Naive thymus-derived CD4-positive, alpha-beta T cell (primary cell): ENCODE data around the gene VPS52. TPM values are rescaled to one million over a fixed set of nuclear protein-coding genes. Genes with fewer than 3 reads are reported as not detected.
"Not testable (repeated sequence)": the region's sequence is repeated elsewhere in the genome, so short reads cannot be mapped to it uniquely, and the experiment has no call there.

Experiments
- ATAC-seq: fragments of 150-1000 bp; cut with Tn5 transposase; 2 replicates; pipeline ENCODE4 v1.10.0; 2021; ENCODE audit warnings: mild to moderate bottlenecking, moderate library complexity
- CTCF ChIA-PET: fragments of 350-600 bp; sonication (Branson Sonifier 250); formaldehyde crosslinking; loops from one replicate; lab custom pipeline; 2021; ENCODE audit warnings: antibody characterized with exemption; lab: Charles Lee
- POLR2A ChIA-PET: fragments of 350-600 bp; sonication (Branson Sonifier 250); formaldehyde crosslinking; loops from one replicate; lab custom pipeline; 2021; ENCODE audit warnings: antibody characterized with exemption, inconsistent platforms; lab: Charles Lee
- DNase-seq, 9 donors: peaks; one replicate each; pipeline versions ENCODE4 v3.0.0 to v3.0.0-alpha.2; 2020 to 2022; ENCODE audit warnings: mixed read lengths in 1 of 9
- H3K27ac ChIP-seq: one replicate; pipeline ENCODE4 v1.7.0; 2013; ENCODE audit warnings: mild to moderate bottlenecking, low read depth, low read length, moderate library complexity
- H3K27me3 ChIP-seq, 2 donors: one replicate each; pipeline ENCODE4 v1.7.0; 2013; ENCODE audit warnings: low read length in 2 of 2, mild to moderate bottlenecking in 2 of 2, moderate library complexity in 2 of 2; ENCODE audit not compliant: control insufficient read depth in 2 of 2, insufficient read depth in 2 of 2
- H3K36me3 ChIP-seq, 3 experiments: 1 replicate in 2 of 3; 2 replicates in 1 of 3; pipeline ENCODE4 v1.7.0; 2013; ENCODE audit warnings: low read length in 3 of 3, mild to moderate bottlenecking in 3 of 3, moderate library complexity in 1 of 3; ENCODE audit not compliant: insufficient read depth in 3 of 3, control insufficient read depth in 2 of 3
- H3K4me1 ChIP-seq, 2 donors: one replicate each; pipeline ENCODE4 v1.7.0; 2013; ENCODE audit warnings: low read length in 2 of 2, mild to moderate bottlenecking in 2 of 2, moderate library complexity in 1 of 2; ENCODE audit not compliant: control insufficient read depth in 2 of 2, insufficient read depth in 2 of 2
- H3K4me3 ChIP-seq: 2 replicates; pipeline ENCODE4 v1.7.0; 2013; ENCODE audit warnings: mild to moderate bottlenecking, low read length
- H3K9me3 ChIP-seq, 3 experiments: 1 replicate in 2 of 3; 2 replicates in 1 of 3; pipeline ENCODE4 v1.7.0; 2013; ENCODE audit warnings: low read length in 3 of 3; ENCODE audit not compliant: control insufficient read depth in 2 of 3
- H3K27ac Mint-ChIP-seq, 9 donors: one replicate each; pipeline ENCODE4 v1.8.0; 2020 to 2022; ENCODE audit warnings: mixed read lengths in 9 of 9, mild to moderate bottlenecking in 8 of 9, moderate library complexity in 5 of 9, inconsistent platforms in 2 of 9
- H3K27me3 Mint-ChIP-seq, 5 donors: one replicate each; pipeline ENCODE4 v1.8.0; 2021 to 2022; ENCODE audit warnings: mixed read lengths in 5 of 5, mild to moderate bottlenecking in 1 of 5
- H3K36me3 Mint-ChIP-seq, 5 donors: one replicate each; pipeline ENCODE4 v1.8.0; 2020 to 2022; ENCODE audit warnings: mixed read lengths in 5 of 5, mild to moderate bottlenecking in 3 of 5, inconsistent platforms in 1 of 5
- H3K4me1 Mint-ChIP-seq, 7 donors: one replicate each; pipeline ENCODE4 v1.8.0; 2020 to 2022; ENCODE audit warnings: mixed read lengths in 7 of 7, mild to moderate bottlenecking in 3 of 7, inconsistent platforms in 1 of 7
- H3K4me3 Mint-ChIP-seq, 10 donors: one replicate each; pipeline ENCODE4 v1.8.0; 2020 to 2022; ENCODE audit warnings: mild to moderate bottlenecking in 10 of 10, mixed read lengths in 10 of 10, moderate library complexity in 6 of 10, inconsistent platforms in 2 of 10
- H3K9me3 Mint-ChIP-seq, 11 donors: one replicate each; pipeline ENCODE4 v1.8.0; 2020 to 2022; ENCODE audit warnings: mixed read lengths in 11 of 11, mild to moderate bottlenecking in 4 of 11, inconsistent platforms in 1 of 11, moderate library complexity in 1 of 11
- intact Hi-C, 2 donors: fragments of 100-400 bp; cut with micrococcal nuclease; formaldehyde crosslinking; loops; one replicate each; pipeline ENCODE4 v1.15.1; 2023
- polyA plus RNA-seq, 2 donors: library from polyadenylated mRNA; unstranded; fragments of 300-500 nt; fragmentation: Illumina TruSeq; gene quantifications; one replicate each; pipeline ENCODE4 v1.2.3, GENCODE V29; 2021
- total RNA-seq, 6 experiments: library from RNA in 5 of 6; stranded (reverse) in 5 of 6; gene quantifications; 1 replicate in 5 of 6; 2 replicates in 1 of 6; pipeline ENCODE4 v1.2.3 and lab custom pipeline; 2021 to 2026

VPS52 gene
- total and polyA plus RNA-seq, 7 experiments from 2014 or later, result 15.5 to 110 (median 81.1) TPM

DNA sequence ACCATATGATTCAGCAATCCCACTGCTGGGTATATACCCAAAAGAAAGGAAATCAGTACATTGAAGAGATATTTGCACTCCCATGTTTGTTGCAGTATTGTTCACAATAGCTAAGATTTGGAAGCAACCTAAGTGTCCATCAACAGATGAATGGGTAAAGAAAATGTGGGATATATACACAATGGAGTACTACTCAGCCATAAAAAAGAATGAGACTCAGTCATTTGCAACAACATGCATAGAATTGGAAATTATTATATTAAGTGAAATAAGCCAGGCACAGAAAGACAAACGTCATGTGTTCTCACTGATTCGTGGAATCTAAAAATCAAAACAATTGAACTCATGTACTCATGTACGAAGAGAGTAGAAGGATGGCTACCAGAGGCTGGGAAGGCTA is 9.2 kb downstream of the VPS52 start:
- Mint-ChIP-seq H3K27ac (peak overlapping the region in 4 of 9 donors; percentile 8 to 69 (median 44)), H3K4me1 (peaks cover 0 to 11% (median 5%) of the 10 kb centered on the region in 7 donors), H3K36me3 (peaks cover 8 to 44% (median 29%) of the 10 kb centered on the region in 5 donors)
- H3K36me3 ChIP-seq, result peaks cover 13 to 83% (median 17%) of the 10 kb centered on the region in 3 experiments
- H3K4me3 ChIP-seq, H3K4me3 Mint-ChIP-seq, H3K27me3 ChIP-seq, H3K4me1 ChIP-seq, H3K27ac ChIP-seq, ATAC-seq, intact Hi-C loops, H3K9me3 ChIP-seq, H3K9me3 Mint-ChIP-seq, H3K27me3 Mint-ChIP-seq, DNase-seq: not testable (repeated sequence)
- ChIA-PET CTCF (interaction anchor here (1.9 kb wide), 1 partner anchor 14 kb away, joined by 8 read pairs; no protein-coding TSS in a partner anchor), POLR2A (interaction anchor here (1.1 to 3.9 kb wide), 3 partner anchors 9 to 20 kb away, joined by 3 to 13 read pairs (median 11); partner anchors contain the start of genes RPS18 and VPS52)

DNA sequence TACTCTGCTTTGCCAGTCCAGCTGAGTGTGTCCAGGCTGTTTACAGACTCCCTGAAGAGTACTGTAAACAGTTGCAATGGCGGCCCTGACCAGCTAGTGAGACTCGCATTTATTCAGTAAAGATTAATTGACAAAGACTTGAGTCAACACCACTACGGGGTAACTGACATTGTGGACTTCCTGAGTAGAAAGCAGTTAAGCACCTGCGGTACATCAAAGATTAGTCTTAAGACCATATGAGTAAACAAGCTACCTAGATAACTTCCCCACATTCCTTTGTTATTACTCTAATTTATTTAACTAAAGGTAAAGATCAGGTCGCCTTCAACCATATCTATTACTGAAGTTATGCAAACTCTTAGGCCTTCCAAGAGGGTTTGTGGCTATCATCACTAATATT is 12.6 kb downstream of the VPS52 start:
- no peak overlapping the region for H3K4me3 ChIP-seq
- peaks cover 8 to 28% (median 18%) of the 10 kb centered on the region in 5 donors for H3K36me3 Mint-ChIP-seq
- no peaks in the 10 kb centered on the region for H3K4me1 ChIP-seq
- POLR2A ChIA-PET, result interaction anchor here (0.7 to 2.4 kb wide), 4 partner anchors 9 to 81 kb away, joined by 3 to 11 read pairs (median 4); partner anchors contain the start of genes RPS18, TAPBP and VPS52
- intact Hi-C loops, result no loop called here
- no peak overlapping the region for H3K4me3 Mint-ChIP-seq
- H3K27me3 ChIP-seq, result no peaks in the 10 kb centered on the region
- no peaks in the 10 kb centered on the region for H3K9me3 Mint-ChIP-seq
- H3K4me1 Mint-ChIP-seq, result peaks cover 0 to 8% (median 5%) of the 10 kb centered on the region in 7 donors
- no peaks in the 10 kb centered on the region for H3K27me3 Mint-ChIP-seq
- H3K27ac Mint-ChIP-seq, result no peak overlapping the region
- H3K9me3 ChIP-seq, result no peaks in the 10 kb centered on the region
- H3K27ac ChIP-seq, result no peak overlapping the region
- peaks cover 0 to 49% (median 8%) of the 10 kb centered on the region in 3 experiments for H3K36me3 ChIP-seq
- ATAC-seq, result no peak
- CTCF ChIA-PET, result no interaction called here
- DNase-seq, result no peak

DNA sequence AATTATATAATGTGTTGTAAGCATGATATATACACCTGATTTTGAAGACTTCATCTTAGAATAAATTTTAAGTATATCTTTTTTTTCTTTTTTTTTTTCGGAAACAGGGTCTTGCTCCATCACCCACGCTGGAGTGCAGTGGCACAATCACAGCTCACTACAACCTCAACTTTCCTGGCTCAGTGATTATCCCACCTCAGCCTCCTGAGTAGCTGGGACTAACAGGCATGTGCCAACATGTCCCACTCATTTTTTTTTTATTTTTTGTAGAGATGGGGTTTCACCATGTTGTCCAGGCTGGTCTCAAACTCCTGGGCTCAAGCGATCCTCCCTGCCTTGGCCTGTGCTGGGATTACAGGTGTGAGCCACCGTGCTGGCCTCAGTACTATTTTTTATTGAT is 17.1 kb downstream of the VPS52 start:
- H3K4me3 ChIP-seq, result no peak overlapping the region
- DNase-seq, result no peak
- Mint-ChIP-seq H3K9me3 (no peaks in the 10 kb centered on the region), H3K27me3 (no peaks in the 10 kb centered on the region), H3K36me3 (peaks cover 4 to 20% (median 10%) of the 10 kb centered on the region in 5 donors), H3K4me1 (peaks cover 16 to 29% (median 21%) of the 10 kb centered on the region in 7 donors), H3K4me3 (no peak overlapping the region), H3K27ac (no peak overlapping the region)
- H3K9me3 ChIP-seq, result no peaks in the 10 kb centered on the region
- H3K36me3 ChIP-seq, result peaks cover 0 to 16% (median 3%) of the 10 kb centered on the region in 3 experiments
- H3K4me1 ChIP-seq, result peaks cover 8 to 10% of the 10 kb centered on the region in 2 donors
- no peaks in the 10 kb centered on the region for H3K27me3 ChIP-seq
- ChIA-PET CTCF (interaction anchor here (0.6 to 0.7 kb wide), 2 partner anchors 25 to 46 kb away, joined by 3 to 4 read pairs; no protein-coding TSS in a partner anchor), POLR2A (interaction anchor here (1.3 kb wide), 1 partner anchor 17 kb away, joined by 5 read pairs; the partner anchor contains the start of genes RPS18 and VPS52)
- no peak overlapping the region for H3K27ac ChIP-seq
- intact Hi-C loops, result no loop called here
- no peak for ATAC-seq

GRCh38 chr6:33252759-33253158 is 18.9 kb downstream of the VPS52 start:
- Histone ChIP-seq H3K4me3 (no peak overlapping the region), H3K9me3 (no peaks in the 10 kb centered on the region), H3K27ac (no peak overlapping the region), H3K4me1 (peaks cover 11 to 15% of the 10 kb centered on the region in 2 donors), H3K27me3 (no peaks in the 10 kb centered on the region), H3K36me3 (peaks cover 0 to 5% (median 0%) of the 10 kb centered on the region in 3 experiments)
- ChIA-PET CTCF (interaction anchor here (0.7 kb wide), 1 partner anchor 37 kb away, joined by 3 read pairs; no protein-coding TSS in a partner anchor), POLR2A (no interaction called here)
- no peaks in the 10 kb centered on the region for H3K27me3 Mint-ChIP-seq
- DNase-seq, result no peak
- peak overlapping the region in 1 of 9 donors; percentile 34 for H3K27ac Mint-ChIP-seq
- no peak for ATAC-seq
- H3K36me3 Mint-ChIP-seq, result peaks cover 4 to 19% (median 10%) of the 10 kb centered on the region in 5 donors
- H3K9me3 Mint-ChIP-seq, result no peaks in the 10 kb centered on the region
- no peak overlapping the region for H3K4me3 Mint-ChIP-seq
- intact Hi-C loops, result no loop called here
- peaks cover 26 to 43% (median 35%) of the 10 kb centered on the region in 7 donors for H3K4me1 Mint-ChIP-seq

GRCh38 chr6:33251395-33252012 is 20.2 kb downstream of the VPS52 start:
- peaks cover 4 to 17% (median 10%) of the 10 kb centered on the region in 5 donors for H3K36me3 Mint-ChIP-seq
- no peak overlapping the region for H3K4me3 ChIP-seq
- no peaks in the 10 kb centered on the region for H3K9me3 Mint-ChIP-seq
- ATAC-seq, result no peak
- DNase-seq, result no peak
- no peak overlapping the region for H3K27ac ChIP-seq
- peaks cover 11 to 15% of the 10 kb centered on the region in 2 donors for H3K4me1 ChIP-seq
- H3K9me3 ChIP-seq, result no peaks in the 10 kb centered on the region
- no peaks in the 10 kb centered on the region for H3K27me3 ChIP-seq
- intact Hi-C loops, result no loop called here
- peak overlapping the region in 9 of 10 donors; percentile 7 to 66 (median 31) for H3K4me3 Mint-ChIP-seq
- POLR2A ChIA-PET, result interaction anchor here (0.8 to 6.5 kb wide), 4 partner anchors 15 to 53 kb away, joined by 3 to 101 read pairs (median 24); partner anchors contain the start of genes B3GALT4, RPS18 and VPS52
- H3K4me1 Mint-ChIP-seq, result peaks cover 26 to 43% (median 35%) of the 10 kb centered on the region in 7 donors
- H3K36me3 ChIP-seq, result peaks cover 0 to 5% (median 0%) of the 10 kb centered on the region in 3 experiments
- peaks cover 0 to 3% (median 0%) of the 10 kb centered on the region in 5 donors for H3K27me3 Mint-ChIP-seq
- CTCF ChIA-PET, result interaction anchor here (4.8 to 5.3 kb wide), 2 partner anchors 19 to 91 kb away, joined by 24 to 73 read pairs; partner anchors contain the start of genes RPS18 and VPS52
- H3K27ac Mint-ChIP-seq, result peak overlapping the region in 7 of 9 donors; percentile 8 to 69 (median 52)

- Histone ChIP-seq H3K4me1 (peaks cover 11 to 15% of the 10 kb centered on the region in 2 donors), H3K27me3 (no peaks in the 10 kb centered on the region), H3K27ac (peak overlapping the region; percentile 96), H3K4me3 (no peak overlapping the region), H3K36me3 (peaks cover 0 to 5% (median 0%) of the 10 kb centered on the region in 3 experiments), H3K9me3 (no peaks in the 10 kb centered on the region)
- ChIA-PET CTCF (interaction anchor here (2.3 to 5.3 kb wide), 3 partner anchors 19 to 90 kb away, joined by 6 to 73 read pairs (median 24); partner anchors contain the start of genes RGL2, RPS18 and VPS52), POLR2A (interaction anchor here (0.6 to 6.5 kb wide), 9 partner anchors 16 to 278 kb away, joined by 3 to 101 read pairs (median 28); partner anchors contain the start of genes B3GALT4, RING1, RPS18 and VPS52)
- H3K27ac Mint-ChIP-seq, result peak overlapping the region; percentile 26 to 97 (median 93)
- no peaks in the 10 kb centered on the region for H3K9me3 Mint-ChIP-seq
- intact Hi-C loops, result no loop called here
- H3K4me3 Mint-ChIP-seq, result peak overlapping the region in 9 of 10 donors; percentile 61 to 94 (median 90)
- H3K27me3 Mint-ChIP-seq, result peaks cover 0 to 4% (median 0%) of the 10 kb centered on the region in 5 donors
- DNase-seq (no peak), ATAC-seq (no peak)
- peaks cover 26 to 43% (median 35%) of the 10 kb centered on the region in 7 donors for H3K4me1 Mint-ChIP-seq
- peaks cover 4 to 17% (median 10%) of the 10 kb centered on the region in 5 donors for H3K36me3 Mint-ChIP-seq
Measured at GRCh38 chr6:33250731-33251130, 20.9 kb downstream of the VPS52 start.
